Measurements from ENCODE around the gene VGLL4.

- TF ChIP-seq SUZ12 (IDR thresholded peaks at IDR 0.05; ENCODE audit: extremely low read depth, insufficient read depth, insufficient read length), result no peak
- TF ChIP-seq YY1 (IDR thresholded peaks at IDR 0.05; ENCODE audit: insufficient read depth, insufficient read length), result no peak
- no peak for TF ChIP-seq ZNF274 (IDR thresholded peaks at IDR 0.05; ENCODE audit: low read depth, low read length)
Observed at GRCh38 chr3:11546657-11547302, 96.9 kb downstream of the VGLL4 start.
